Peyer's patch (tissue), 4 donors: ENCODE data around the gene TMEM171. TPM values are rescaled to one million over a fixed set of nuclear protein-coding genes. Genes with fewer than 3 reads are reported as not detected.

ENCODE experiments used
- DNase-seq, 3 donors: peaks; one replicate each; pipeline ENCODE4 v3.0.0-alpha.2; 2017 to 2019
- H3K27ac ChIP-seq, 4 donors: fragments of 200-600 bp; sonication (generic); one replicate each; pipeline ENCODE4 v1.5.1; 2016 to 2019
- H3K27me3 ChIP-seq, 2 donors: fragments of 200-600 bp; sonication (generic); one replicate each; pipeline ENCODE4 v1.5.1; 2019
- H3K36me3 ChIP-seq, 3 donors: fragments of 200-600 bp; sonication (generic); one replicate each; pipeline ENCODE4 v1.5.1; 2016 to 2019
- H3K4me1 ChIP-seq, 4 donors: fragments of 200-600 bp; sonication (generic); one replicate each; pipeline ENCODE4 v1.5.1; 2016 to 2019
- H3K4me3 ChIP-seq, 4 donors: fragments of 200-600 bp; sonication (generic); 1 replicate in 3 of 4; 2 replicates in 1 of 4; pipeline ENCODE4 v1.5.1; 2016 to 2019; ENCODE audit warnings: mild to moderate bottlenecking in 1 of 4
- H3K9me3 ChIP-seq, 4 donors: fragments of 200-600 bp; sonication (generic); one replicate each; pipeline ENCODE4 v1.5.1; 2016 to 2019; ENCODE audit warnings: mild to moderate bottlenecking in 1 of 4
- POLR2A ChIP-seq, 2 donors: fragments of 450-650 bp; IDR thresholded peaks; one replicate each; pipeline ENCODE4 v1.5.1; 2017; ENCODE audit warnings: antibody characterized with exemption in 2 of 2, mild to moderate bottlenecking in 2 of 2, moderate library complexity in 2 of 2
- total RNA-seq, 4 donors: library from RNA; depleted of rRNA; stranded (reverse); fragments of >200 nt; gene quantifications; one replicate each; pipeline ENCODE4 v1.1.0, GENCODE V29; 2016
- TF ChIP-seq, protein P1 (sequence below), 6 experiments: fragments of 450-650 bp in 4 of 6; fragments of 200-600 bp in 2 of 6; sonication (generic) in 1 of 6; IDR thresholded peaks; one replicate each; pipeline ENCODE4 v1.5.1; 2017 to 2019; ENCODE audit warnings: antibody characterized with exemption in 6 of 6, mild to moderate bottlenecking in 3 of 6, moderate library complexity in 1 of 6

TMEM171 gene
- total RNA-seq, 4 donors from 2014 or later = 5.8 to 114 (median 77.3) TPM

DNA sequence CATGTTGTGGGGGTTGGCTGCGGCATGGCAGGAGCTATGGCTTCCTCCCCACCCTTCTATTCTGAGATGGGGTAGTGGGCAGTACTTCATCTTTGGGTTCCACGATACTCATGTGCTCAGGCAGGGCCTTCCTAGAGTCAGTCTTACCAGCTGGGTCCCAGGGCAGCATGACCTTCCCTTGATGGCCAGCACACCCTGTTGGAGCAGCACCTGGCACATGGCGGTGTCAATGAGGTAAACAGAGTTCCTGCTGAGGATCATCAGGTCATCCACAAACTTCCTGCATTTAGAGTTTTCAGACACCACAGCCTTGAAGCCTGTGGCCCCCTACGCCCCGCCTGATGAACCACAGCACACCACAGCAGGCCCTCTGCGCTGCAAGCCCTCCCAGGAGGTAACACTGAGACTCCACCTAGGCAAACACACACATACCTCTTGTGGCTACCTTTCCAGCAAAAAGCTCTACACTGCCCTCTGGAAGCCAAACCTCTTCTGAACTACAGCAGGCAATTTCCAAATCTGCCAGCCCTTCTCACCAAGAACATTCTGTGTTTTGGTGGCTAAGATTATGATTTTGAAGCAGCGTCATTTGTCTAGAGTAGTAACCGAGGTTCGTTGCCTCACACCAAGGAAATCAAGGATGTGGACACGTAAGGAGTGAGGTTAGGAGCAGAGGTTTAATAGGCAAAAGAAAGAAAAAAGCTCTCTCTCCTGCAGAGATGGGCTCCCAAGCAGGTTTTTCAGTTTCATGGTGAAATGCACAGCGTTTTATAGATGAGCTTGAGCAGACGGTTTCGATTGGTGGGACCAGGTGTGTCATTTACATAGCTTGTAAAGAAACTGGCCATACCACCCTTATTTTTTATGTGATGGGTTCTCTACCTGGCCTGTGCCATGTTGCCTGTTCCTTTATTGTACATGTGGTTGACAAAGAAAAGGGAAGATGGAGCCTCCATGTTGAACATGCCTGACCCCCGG lies 32.3 kb downstream of the TMEM171 start:
- Histone ChIP-seq H3K27ac (no peak overlapping the region), H3K9me3 (no peaks in the 10 kb centered on the region), H3K27me3 (no peaks in the 10 kb centered on the region), H3K4me1 (peaks cover 0 to 11% (median 0%) of the 10 kb centered on the region in 4 donors), H3K36me3 (no peaks in the 10 kb centered on the region), H3K4me3 (no peak overlapping the region)
- TF ChIP-seq, protein P1, sequence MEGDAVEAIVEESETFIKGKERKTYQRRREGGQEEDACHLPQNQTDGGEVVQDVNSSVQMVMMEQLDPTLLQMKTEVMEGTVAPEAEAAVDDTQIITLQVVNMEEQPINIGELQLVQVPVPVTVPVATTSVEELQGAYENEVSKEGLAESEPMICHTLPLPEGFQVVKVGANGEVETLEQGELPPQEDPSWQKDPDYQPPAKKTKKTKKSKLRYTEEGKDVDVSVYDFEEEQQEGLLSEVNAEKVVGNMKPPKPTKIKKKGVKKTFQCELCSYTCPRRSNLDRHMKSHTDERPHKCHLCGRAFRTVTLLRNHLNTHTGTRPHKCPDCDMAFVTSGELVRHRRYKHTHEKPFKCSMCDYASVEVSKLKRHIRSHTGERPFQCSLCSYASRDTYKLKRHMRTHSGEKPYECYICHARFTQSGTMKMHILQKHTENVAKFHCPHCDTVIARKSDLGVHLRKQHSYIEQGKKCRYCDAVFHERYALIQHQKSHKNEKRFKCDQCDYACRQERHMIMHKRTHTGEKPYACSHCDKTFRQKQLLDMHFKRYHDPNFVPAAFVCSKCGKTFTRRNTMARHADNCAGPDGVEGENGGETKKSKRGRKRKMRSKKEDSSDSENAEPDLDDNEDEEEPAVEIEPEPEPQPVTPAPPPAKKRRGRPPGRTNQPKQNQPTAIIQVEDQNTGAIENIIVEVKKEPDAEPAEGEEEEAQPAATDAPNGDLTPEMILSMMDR (IDR thresholded peaks at IDR 0.05) = peak in 3 of 6 experiments; percentile 16 to 32 (median 32)
- TF ChIP-seq POLR2A (IDR thresholded peaks at IDR 0.05) = no peak
- no peak for DNase-seq

DNA sequence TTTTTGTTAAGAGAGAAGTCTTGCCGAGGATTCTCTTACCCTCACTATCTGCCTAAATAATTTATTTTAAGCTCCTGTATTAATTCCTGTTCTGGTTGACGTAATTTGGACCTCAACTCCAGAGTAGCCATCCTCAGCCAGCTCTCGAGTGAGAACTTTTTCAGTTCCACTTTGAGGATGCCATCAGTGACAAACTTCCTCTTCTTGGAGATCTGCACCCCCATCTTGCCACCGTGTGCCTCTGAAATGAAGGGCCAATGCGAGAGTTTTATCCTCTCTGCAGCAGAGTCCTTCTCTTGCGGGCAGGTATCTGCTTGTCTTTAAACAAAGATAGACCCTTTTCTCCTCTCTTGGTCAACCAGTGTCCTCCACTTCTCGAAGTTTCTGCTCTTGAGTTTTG lies 33.1 kb downstream of the TMEM171 start:
- Histone ChIP-seq H3K4me1 (peaks cover 0 to 11% (median 0%) of the 10 kb centered on the region in 4 donors), H3K27me3 (no peaks in the 10 kb centered on the region), H3K27ac (no peak overlapping the region), H3K4me3 (no peak overlapping the region), H3K36me3 (no peaks in the 10 kb centered on the region), H3K9me3 (no peaks in the 10 kb centered on the region)
- TF ChIP-seq POLR2A (IDR thresholded peaks at IDR 0.05) = no peak
- TF ChIP-seq, protein P1 (IDR thresholded peaks at IDR 0.05) = no peak
- DNase-seq = no peak

DNA sequence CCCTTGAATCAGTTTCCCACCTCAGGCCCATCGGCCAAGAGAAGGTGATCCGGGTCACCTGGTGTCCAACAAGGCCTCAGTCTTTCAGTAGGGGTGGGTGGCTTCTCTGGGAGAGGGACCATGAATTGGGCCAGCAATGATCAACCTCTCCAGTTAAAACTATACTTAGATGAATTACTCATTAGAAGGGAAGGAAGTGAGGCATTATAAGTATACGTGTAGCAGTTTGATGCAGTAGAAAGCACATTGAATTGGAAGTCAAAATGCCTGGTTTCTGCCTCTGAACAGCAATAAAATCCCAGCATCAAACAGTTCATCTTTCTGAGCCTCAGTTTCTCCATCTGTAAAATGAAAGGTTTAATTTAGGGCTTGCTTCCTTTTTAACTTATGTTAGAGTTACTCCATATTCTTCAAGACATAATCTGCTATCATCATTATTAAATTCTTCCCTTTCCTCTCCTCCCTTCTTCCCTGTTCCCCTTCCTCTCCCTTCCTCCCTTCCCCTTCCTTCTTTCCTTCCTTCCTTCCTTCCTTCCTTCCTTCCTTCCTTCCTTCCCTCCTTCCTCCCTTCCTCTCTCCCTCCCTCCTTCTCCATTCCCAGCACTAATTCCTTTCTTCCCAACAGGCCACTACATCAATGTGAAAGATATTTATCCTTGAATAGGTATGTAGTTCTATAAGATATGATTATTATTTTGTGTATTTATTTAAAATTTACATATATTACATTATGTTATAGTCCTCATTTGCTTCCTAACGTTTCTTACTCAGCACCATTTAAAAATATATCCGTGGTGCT lies 34.0 kb downstream of the TMEM171 start:
- DNase-seq = no peak
- no peaks in the 10 kb centered on the region for H3K27me3 ChIP-seq
- no peaks in the 10 kb centered on the region for H3K9me3 ChIP-seq
- TF ChIP-seq, protein P1 (IDR thresholded peaks at IDR 0.05) = no peak
- TF ChIP-seq POLR2A (IDR thresholded peaks at IDR 0.05) = no peak
- H3K36me3 ChIP-seq = no peaks in the 10 kb centered on the region
- no peak overlapping the region for H3K4me3 ChIP-seq
- peaks cover 0 to 11% (median 0%) of the 10 kb centered on the region in 4 donors for H3K4me1 ChIP-seq
- no peak overlapping the region for H3K27ac ChIP-seq

DNA sequence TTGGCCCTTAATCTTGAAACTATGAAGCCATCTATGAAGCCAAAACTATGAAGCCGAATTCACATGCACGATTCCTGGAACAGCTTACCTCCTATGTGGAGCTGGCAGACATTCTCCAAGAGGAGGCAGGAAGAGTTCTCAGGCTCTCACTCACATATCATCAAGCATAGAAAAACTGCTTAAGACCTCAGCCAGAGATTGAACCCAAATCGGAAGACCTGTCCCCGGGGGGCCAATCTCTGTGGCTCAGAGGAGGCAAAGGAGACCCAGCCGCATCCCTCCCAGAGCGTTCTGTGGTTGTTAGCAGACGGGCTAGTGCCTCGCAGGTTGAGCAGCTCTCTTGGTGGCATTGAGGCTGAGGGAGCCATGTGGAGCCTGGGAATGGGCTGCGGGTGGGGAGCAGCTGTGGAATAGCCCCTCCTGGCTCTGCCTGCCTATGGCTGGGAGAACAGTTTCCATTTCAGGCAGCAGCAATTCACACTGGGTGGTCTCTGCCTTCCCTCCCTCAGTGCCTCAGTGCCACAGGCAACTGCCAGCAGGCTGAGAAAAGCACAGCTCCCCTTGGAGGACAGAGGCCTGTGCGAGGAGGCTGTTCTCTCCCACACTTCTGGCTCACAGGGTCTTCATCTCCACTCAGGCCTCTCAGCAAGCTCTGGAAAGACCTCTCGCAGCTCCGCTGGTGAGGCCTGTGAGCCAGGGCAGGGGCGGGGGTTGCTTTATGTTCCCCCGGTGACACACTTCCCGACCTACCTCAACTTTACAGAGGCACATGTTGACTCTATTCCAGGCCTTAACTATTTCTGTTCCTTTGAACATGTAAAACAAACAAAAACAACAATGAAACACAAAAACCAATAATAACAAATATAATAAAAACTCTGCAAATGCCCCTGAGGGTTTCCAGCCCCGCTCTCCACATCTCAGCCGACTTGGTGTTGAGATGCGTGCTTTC lies 35.2 kb downstream of the TMEM171 start:
- H3K27ac ChIP-seq = no peak overlapping the region
- no peak for TF ChIP-seq POLR2A (IDR thresholded peaks at IDR 0.05)
- TF ChIP-seq, protein P1 (IDR thresholded peaks at IDR 0.05) = no peak
- no peaks in the 10 kb centered on the region for H3K27me3 ChIP-seq
- no peak overlapping the region for H3K4me3 ChIP-seq
- DNase-seq = no peak
- H3K9me3 ChIP-seq = no peaks in the 10 kb centered on the region
- no peaks in the 10 kb centered on the region for H3K36me3 ChIP-seq
- H3K4me1 ChIP-seq = peaks cover 0 to 9% (median 0%) of the 10 kb centered on the region in 4 donors
